Measurements from ENCODE around the gene CCT2.
A peak's percentile ranks its signal among the peaks of the same experiment; 100 is the strongest.
"Not testable (repeated sequence)": the region's sequence is repeated elsewhere in the genome, so short reads cannot be mapped to it uniquely, and the experiment has no call there.

The CCT2 gene

DNA sequence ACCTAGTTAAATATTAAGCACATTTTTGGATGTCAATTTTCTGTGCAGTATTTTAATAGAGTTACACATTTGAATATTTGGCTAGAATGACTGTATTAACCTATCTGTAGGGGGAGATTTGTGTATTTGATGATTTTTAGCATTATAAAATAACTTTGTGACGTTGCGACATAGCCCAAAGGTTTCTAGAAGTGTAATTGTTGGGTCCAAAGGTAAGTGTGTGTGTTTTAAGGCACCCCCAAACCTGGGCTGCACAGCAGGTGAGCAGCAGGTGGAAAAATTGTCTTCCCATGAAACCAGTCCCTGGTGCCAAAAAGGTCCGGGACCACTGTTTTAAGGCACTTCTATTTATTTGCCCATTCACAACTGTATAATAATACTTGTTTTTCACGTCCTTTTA lies 3.3 kb downstream of the CCT2 start:
- DNase-seq (ENCODE audit: low read depth in 2 of 2) = no peak

GRCh38 chr12:69589082-69589481 lies 3.8 kb downstream of the CCT2 start:
- no peak for DNase-seq (ENCODE audit: low read depth in 2 of 2)

DNA sequence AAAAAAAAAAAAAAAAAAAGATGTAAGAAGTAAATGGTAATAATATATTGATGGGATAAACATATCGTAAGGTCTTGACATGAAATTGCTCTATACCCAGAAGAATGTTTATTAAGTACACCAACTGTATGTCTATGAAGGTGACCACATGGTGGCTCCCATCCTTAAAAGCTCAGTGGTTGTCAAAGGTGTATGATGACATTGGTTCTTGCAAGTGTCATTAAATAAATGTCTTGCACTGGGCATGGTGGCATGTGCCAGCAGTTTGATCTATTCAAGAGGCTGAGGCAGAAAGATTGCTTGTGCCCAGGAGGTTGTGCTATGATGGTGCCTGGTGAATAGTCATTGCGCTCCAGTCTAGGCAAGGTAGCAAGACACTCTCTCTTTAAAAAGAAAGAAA lies 10.4 kb downstream of the CCT2 start:
- no peak for DNase-seq (ENCODE audit: low read depth in 2 of 2)

DNA sequence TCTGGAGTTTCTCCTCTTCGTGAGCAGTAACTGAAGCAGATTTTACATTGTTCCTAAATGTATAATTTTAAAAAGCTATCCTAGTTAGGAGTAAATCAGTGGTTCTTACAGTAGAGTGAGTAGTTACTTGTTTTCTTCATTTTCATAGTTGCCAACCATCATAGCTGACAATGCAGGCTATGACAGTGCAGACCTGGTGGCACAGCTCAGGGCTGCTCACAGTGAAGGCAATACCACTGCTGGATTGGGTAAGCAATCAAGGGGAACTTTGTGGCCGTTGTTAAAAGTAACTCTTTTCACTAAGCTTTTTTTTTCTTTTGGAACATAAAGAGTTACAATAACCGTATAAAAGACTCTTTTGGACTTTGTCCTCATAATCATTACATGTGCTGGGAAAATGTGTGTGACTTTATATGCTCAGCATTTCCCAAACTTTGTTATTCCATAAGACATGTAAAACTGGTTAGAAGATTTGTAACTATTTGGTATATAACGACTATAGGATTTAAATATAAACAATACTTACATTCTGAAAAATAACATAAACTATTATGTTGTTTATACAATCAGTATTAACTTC lies 13.0 kb downstream of the CCT2 start:
- no peak for DNase-seq (ENCODE audit: low read depth in 2 of 2)

DNA sequence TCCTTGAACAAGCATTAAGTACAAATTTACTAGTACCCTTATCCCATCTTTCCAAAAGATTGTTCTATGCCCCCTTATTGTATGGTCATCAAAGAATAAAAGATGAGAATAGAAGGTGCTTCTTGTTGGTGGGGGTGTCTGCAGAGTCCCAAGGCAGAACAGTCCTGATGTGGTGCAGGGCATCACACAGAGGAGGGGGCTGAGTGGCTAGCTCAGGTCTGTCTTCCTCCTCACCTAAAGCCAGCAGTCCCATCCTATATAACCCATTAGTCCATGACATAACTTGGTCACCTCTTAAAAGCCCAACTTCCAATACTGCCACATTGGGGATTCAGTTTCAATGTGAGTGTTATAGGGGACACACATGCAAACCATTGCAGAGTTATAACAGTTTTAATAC lies 15.5 kb downstream of the CCT2 start:
- no peak for DNase-seq (ENCODE audit: low read depth in 2 of 2)

GRCh38 chr12:69601962-69602685 lies 16.9 kb downstream of the CCT2 start:
- no peak for DNase-seq (ENCODE audit: low read depth in 2 of 2)

GRCh38 chr12:69602954-69603353 lies 17.7 kb downstream of the CCT2 start:
- no peak for DNase-seq (ENCODE audit: low read depth in 2 of 2)

DNA sequence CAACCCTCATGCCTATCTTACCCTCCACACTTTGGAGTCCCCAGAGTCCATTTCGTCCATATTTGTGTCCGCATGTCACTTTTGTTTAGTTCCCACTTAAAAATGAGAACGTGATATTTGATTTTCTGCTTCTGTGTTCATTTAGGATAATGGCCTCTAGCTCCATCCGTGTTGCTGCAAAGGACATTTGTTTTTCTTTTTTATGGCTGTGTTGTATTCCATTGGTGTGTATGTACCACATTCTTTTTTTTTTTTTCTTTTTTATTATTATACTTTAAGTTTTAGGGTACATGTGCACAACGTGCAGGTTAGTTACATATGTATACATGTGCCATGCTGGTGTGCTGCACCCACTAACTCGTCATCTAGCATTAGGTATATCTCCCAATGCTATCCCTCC lies 18.3 kb downstream of the CCT2 start:
- DNase-seq (ENCODE audit: low read depth in 2 of 2) = not testable (repeated sequence)

DNA sequence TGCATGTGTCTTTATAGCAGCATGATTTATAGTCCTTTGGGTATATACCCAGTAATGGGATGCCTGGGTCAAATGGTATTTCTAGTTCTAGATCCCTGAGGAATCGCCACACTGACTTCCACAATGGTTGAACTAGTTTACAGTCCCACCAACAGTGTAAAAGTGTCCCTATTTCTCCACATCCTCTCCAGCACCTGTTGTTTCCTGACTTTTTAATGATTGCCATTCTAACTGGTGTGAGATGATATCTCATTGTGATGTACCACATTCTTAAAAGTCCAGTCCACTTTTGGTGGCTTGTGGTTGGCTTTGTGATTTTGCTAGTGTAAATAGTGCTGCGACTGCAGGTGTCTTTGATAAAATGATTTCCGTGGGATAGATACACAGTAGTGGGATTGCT lies 19.0 kb downstream of the CCT2 start:
- DNase-seq (ENCODE audit: low read depth in 2 of 2) = not testable (repeated sequence)

DNA sequence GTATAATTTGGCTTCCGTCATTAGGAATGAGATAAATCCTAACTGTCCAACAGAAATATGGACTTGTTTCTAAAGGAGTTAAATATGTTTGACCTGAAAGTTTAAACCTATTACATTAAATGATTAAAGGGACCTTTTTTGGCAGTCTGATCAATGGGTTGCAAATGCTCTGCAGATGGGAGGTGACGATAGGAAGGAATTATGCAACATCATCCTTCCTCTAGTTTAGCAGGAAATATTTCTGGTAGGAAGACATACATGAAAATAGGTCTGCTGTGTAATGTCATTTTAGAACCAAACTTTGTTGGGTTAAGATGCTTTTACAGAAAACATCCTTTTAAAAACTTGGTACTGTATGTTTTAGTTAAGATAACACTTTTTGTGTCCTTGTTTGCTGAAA lies 22.9 kb downstream of the CCT2 start:
- no peak for DNase-seq (ENCODE audit: low read depth in 2 of 2)

- DNase-seq (ENCODE audit: low read depth in 2 of 2) = no peak
These were observed 24.9 kb downstream of the CCT2 start for GRCh38 chr12:69610126-69610525.

GRCh38 chr12:69610729-69611128 lies 25.5 kb downstream of the CCT2 start, which contains the start of gene LRRC10:
LRRC10 (minus strand) TSS chr12:69610907; CDS start chr12:69610838, 69 bp downstream.
- DNase-seq (ENCODE audit: low read depth in 2 of 2) = no peak

DNA sequence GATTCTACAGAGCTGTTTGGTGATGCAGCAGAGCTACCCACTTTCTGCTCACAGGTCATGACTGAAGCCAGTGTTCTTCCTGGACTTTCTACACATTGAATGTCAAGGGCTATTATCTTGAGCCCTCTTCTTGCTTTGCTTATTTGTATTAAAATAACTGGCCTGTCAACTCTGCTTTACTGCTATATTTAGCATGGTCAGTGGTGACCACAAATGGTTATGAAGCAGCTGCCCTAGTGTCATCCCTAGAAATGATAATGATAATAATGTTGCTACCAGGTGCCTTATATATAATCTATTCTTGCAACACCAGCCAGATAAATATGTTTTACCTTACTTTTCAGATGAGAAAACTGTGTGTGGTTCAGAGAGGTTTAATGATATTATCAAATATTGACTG lies 28.1 kb downstream of the CCT2 start:
- no peak for DNase-seq (ENCODE audit: low read depth in 2 of 2)

GRCh38 chr12:69616025-69616424 lies 30.8 kb downstream of the CCT2 start:
- DNase-seq (ENCODE audit: low read depth in 2 of 2) = no peak

DNA sequence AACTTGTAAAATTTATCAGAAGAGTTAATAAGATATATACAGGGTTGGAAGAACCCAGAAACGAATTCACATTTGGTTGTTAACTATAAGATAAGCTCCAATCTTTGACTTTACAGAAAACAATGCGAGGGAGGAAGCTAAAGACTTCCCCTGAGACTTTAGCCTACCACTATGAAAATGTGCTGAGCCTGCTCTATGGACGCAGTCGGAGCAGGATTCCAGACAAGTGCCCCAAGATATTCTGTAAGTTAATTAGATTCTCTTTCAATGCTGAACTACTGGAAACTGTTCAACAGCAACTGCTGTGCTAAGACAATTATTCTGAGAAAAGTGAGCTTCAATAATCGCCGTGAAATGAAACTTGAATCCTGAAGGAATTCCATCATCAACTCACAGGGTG lies 33.8 kb downstream of the CCT2 start:
- no peak for DNase-seq (ENCODE audit: low read depth in 2 of 2)

- DNase-seq (ENCODE audit: low read depth in 2 of 2) = no peak
These were observed 34.8 kb downstream of the CCT2 start for GRCh38 chr12:69620077-69620476.

DNA sequence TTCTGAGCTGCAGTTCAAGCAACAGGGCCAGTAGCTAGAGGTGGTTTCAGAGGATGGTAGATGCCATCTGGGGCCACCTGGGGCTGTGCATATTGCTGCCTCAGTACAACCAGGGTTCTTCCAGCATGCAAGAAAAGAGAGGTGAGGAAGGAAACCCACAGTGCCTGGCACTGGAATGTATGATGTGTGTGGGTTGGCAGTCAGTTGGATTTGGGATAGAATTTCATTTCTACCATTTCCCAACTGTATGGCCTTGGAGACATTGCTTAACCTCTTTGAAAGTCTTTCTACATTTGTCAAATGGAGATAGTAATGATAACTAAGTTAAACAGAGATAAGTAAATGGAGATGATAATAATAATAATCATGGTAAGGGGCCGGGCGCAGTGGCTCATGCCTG lies 35.7 kb downstream of the CCT2 start:
- no peak for DNase-seq (ENCODE audit: low read depth in 2 of 2)

DNA sequence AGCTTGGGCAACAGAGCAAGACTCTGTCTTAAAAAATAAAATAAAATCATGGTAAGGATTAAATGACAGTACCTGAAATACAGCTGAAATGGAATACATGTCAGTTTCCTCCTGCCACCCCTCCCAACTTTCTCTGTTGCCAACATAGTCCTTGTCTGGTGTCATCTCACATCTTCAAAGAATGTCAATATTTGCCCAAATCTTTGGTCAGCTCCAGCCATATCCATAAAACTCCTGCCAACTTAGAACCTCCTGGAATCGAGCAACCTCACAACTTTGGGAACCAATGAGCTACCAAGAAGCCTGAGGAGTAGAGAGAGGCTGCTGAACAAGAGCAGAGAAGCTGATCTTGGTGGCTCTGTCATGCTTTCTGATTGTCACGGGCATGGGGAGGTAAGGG lies 36.3 kb downstream of the CCT2 start:
- DNase-seq (ENCODE audit: low read depth in 2 of 2) = no peak

- no peak for DNase-seq (ENCODE audit: low read depth in 2 of 2)
These were observed 38.7 kb downstream of the CCT2 start for GRCh38 chr12:69623970-69624369.

- no peak for DNase-seq (ENCODE audit: low read depth in 2 of 2)
These were observed 42.2 kb downstream of the CCT2 start for GRCh38 chr12:69627501-69627900.

DNA sequence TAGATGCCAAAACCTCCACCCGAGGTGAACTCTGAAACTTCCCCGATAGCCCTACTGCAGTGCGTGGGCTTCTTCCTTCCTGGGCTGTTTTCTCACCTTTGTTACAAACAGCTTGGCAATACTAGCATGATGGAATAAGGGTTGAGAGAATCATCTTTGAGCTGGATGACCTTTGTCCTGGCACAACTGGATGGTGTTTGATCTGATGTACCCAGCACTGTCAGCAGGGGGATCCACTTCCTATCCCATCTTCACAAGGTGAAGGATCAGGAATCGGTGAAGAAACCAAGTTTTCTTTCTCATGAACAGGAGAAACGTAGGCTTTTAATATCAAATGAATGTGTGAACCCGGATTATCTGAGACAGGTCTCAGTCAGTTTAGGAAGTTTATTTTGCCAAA lies 44.9 kb downstream of the CCT2 start:
- DNase-seq (ENCODE audit: low read depth in 2 of 2) = no peak

DNA sequence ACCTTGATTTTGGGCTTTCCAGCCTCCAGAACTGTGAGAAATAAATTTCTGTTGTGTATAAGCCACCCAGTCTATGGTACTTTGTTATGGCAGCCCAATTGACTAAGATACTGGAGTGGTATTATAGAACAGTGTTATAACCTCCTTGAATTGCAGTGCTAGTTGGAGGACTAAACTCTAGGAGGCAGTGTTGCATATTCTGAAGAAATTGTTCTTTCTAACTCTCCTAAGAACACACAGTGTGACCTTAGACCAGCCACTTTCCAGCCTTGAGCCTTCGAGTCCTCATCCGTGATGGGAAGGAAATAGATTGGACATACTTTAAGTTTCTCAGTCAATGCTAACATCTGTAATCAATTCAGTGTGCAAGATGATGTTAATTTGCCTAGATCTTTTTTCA lies 47.8 kb downstream of the CCT2 start:
- no peak for DNase-seq (ENCODE audit: low read depth in 2 of 2)

DNA sequence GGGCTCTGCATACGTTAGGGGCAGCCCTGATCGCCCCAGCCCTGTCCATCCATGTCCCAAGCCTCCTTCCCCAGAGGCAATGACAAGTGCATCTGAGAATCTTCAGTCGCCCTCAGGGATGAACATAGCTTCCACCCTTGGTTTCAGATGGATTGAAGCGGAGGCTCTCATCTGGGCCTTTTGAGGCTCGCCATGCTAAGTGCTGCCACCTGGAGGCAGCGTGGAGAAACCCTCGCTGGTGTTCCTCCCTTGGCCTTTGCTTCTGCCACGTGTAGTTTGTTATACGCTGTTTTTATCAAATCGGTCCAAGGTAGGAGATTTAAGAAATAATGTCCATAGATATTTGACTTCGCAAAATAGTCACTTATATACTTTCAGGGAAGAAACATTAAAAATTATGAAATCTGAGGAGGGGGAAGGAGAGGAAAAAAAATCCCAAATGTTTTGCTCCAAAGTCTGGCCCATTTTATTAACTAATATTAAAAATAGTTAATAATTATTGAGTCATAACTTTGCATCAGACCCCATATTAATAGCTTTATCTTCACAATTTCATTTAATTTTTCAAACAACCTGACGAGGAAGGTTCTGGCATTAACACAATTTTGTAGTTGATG lies 54.2 kb downstream of the CCT2 start:
- peak in 1 of 2 donors; percentile 30 for DNase-seq (ENCODE audit: low read depth in 2 of 2)
